Measurements from ENCODE around the gene STK39. TPM values are rescaled to one million over a fixed set of nuclear protein-coding genes. Genes with fewer than 3 reads are reported as not detected.

The STK39 gene
- total and polyA plus RNA-seq, 11 donors: 13.1 to 40.1 (median 21.5) TPM

DNA sequence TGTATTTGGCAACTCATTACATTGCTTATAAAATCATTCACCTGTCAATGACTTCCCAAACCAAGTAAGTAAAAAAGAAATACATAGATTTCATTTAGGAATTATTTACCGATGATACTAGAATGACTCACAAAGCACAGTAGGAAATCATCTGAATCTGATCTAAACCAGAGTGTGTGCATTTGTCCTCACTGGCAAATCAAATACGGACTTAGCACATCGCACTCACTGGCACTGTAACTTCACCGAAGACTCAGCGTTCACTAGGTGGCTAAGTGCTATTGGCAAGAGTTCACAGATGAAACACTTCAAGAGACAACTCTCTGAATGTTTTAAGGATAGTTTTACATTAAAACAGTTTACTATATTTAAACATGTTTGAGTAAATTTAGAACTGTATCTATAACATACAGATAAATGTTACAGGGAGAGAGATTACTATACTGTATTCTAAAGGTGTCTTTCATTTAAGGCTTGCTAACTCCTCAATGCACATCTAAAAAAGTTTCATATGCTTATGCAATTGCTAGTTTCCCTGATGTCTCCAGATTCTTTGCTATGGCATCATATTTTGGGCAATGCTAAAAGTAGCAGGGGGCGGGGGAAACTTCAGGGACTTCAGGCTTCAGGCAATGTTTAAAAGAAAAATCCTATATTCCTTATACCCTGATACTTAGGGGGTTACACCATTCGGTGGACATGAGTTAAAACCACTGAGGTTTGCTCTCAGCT, 48.8 kb downstream of the STK39 start:
- Histone ChIP-seq H3K36me3 (no peaks in the 10 kb centered on the region), H3K27me3 (no peaks in the 10 kb centered on the region), H3K27ac (no peak overlapping the region), H3K9me3 (no peaks in the 10 kb centered on the region), H3K4me1 (peaks cover 0 to 34% (median 9%) of the 10 kb centered on the region in 12 donors), H3K4me3 (no peak overlapping the region)
- DNase-seq: no peak
- WGBS, 4 donors: 59 to 69% (median 65%) methylated on average over 7 of the region's 7 CpGs
- no peak for TF ChIP-seq POLR2A (IDR thresholded peaks at IDR 0.05)
- TF ChIP-seq, protein P1, sequence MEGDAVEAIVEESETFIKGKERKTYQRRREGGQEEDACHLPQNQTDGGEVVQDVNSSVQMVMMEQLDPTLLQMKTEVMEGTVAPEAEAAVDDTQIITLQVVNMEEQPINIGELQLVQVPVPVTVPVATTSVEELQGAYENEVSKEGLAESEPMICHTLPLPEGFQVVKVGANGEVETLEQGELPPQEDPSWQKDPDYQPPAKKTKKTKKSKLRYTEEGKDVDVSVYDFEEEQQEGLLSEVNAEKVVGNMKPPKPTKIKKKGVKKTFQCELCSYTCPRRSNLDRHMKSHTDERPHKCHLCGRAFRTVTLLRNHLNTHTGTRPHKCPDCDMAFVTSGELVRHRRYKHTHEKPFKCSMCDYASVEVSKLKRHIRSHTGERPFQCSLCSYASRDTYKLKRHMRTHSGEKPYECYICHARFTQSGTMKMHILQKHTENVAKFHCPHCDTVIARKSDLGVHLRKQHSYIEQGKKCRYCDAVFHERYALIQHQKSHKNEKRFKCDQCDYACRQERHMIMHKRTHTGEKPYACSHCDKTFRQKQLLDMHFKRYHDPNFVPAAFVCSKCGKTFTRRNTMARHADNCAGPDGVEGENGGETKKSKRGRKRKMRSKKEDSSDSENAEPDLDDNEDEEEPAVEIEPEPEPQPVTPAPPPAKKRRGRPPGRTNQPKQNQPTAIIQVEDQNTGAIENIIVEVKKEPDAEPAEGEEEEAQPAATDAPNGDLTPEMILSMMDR (IDR thresholded peaks at IDR 0.05): no peak
- intact Hi-C loops (cut with DNase I): loop anchor here in 1 of 10 donors (10.0 kb wide), 1 partner anchor 54 kb away; no protein-coding TSS in a partner anchor
- peak; percentile 42 to 63 (median 58) for ATAC-seq

DNA sequence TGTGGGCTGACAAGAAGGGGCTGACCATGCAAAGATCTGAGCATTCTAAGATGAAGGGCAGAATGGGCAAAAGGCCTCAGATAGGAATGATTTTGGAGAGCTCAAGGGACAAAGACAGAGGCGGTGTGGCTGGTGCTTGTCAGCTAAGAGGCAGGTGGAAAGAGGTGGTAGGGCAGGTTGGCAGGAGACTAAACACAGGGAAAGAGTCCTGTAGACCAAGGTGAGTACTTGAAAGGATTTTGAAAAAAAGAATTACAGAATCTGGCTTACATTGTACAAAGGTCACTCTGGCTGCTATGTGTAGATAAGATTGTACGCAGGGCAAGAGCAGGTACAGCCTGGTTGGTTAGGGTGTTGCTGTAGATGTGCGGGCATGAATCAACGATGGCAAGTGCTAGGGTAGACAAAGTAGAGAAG, 50.6 kb downstream of the STK39 start:
- TF ChIP-seq, protein P1 (IDR thresholded peaks at IDR 0.05): no peak
- TF ChIP-seq POLR2A (IDR thresholded peaks at IDR 0.05): no peak
- H3K27ac ChIP-seq: no peak overlapping the region
- H3K9me3 ChIP-seq: no peaks in the 10 kb centered on the region
- ATAC-seq (no peak), DNase-seq (no peak)
- no peak overlapping the region for H3K4me3 ChIP-seq
- intact Hi-C loops (cut with DNase I): loop anchor here in 1 of 10 donors (10.0 kb wide), 1 partner anchor 52 kb away; no protein-coding TSS in a partner anchor
- H3K36me3 ChIP-seq: no peaks in the 10 kb centered on the region
- WGBS, 4 donors: 71 to 76% (median 74%) methylated on average over 4 of the region's 4 CpGs
- H3K4me1 ChIP-seq: peaks cover 0 to 46% (median 18%) of the 10 kb centered on the region in 12 donors
- no peaks in the 10 kb centered on the region for H3K27me3 ChIP-seq

DNA sequence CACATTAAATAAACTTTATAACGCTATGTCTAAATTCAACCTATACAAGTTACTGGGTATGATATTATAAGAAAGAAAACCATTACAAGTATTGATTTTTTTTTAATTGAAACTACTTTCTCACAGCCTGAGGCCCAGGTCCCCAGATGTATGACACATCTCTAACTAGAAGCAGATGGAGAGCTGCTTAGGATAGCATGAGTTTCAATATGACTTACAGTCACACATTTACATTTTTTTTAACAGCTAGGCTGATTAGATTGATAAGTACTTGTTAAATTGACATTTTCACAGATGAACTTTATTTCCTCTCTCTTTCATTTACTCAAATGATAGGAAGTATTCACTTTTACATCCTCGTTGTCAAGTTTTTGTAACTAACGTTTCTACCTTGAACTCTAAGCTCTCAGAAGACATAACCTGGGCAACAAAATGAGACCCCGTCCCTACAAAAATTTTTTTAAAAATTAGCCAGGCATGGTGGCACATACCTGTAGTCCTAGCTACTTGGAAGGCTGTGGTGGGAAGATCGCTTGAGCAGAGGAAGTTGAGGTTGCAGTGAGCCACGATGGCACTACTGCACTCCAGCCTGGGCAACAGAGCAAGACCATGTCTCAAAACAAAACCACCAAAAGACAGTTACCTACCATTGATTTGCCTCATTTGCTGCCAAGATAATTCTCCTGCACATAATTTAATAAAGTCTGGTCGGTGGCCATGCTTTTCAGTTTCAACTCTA, 52.4 kb downstream of the STK39 start:
- no peaks in the 10 kb centered on the region for H3K36me3 ChIP-seq
- 87 to 95% (median 92%) methylated on average over 7 of the region's 7 CpGs for WGBS, 4 donors
- DNase-seq (no peak), ATAC-seq (no peak)
- H3K4me1 ChIP-seq: peaks cover 0 to 53% (median 22%) of the 10 kb centered on the region in 12 donors
- H3K27ac ChIP-seq: peak overlapping the region in 1 of 12 donors; percentile 11
- no peak overlapping the region for H3K4me3 ChIP-seq
- H3K27me3 ChIP-seq: no peaks in the 10 kb centered on the region
- no peaks in the 10 kb centered on the region for H3K9me3 ChIP-seq
- TF ChIP-seq, protein P1 (IDR thresholded peaks at IDR 0.05): no peak
- TF ChIP-seq POLR2A (IDR thresholded peaks at IDR 0.05): no peak
- intact Hi-C loops (cut with DNase I): loop anchor here in 1 of 10 donors (10.0 kb wide), 1 partner anchor 50 kb away; no protein-coding TSS in a partner anchor

Data from heart left ventricle (tissue), 16 donors.